Cardiac muscle cell (in vitro differentiated cells and primary cell): ENCODE results near the gene C9orf85. TPM values are rescaled to one million over a fixed set of nuclear protein-coding genes. Genes with fewer than 3 reads are reported as not detected.
"Not testable (repeated sequence)": the region's sequence is repeated elsewhere in the genome, so short reads cannot be mapped to it uniquely, and the experiment has no call there.

Experiments used
- DNase-seq, 2 donors: peaks; one replicate each; pipeline versions ENCODE4 v3.0.0 to v3.0.0-alpha.2; 2010 to 2017; ENCODE audit warnings: low read depth in 1 of 2, low spot score in 1 of 2
- H3K27ac ChIP-seq: fragments of 200-600 bp; sonication (generic); 2 replicates; pipeline ENCODE4 v1.5.1; 2016
- H3K27me3 ChIP-seq: fragments of 200-600 bp; sonication (generic); 2 replicates; pipeline ENCODE4 v1.6.0; 2016; ENCODE audit warnings: control low read depth
- H3K36me3 ChIP-seq: fragments of 200-600 bp; sonication (generic); 2 replicates; pipeline ENCODE4 v1.5.1; 2016; ENCODE audit warnings: control low read depth
- H3K4me1 ChIP-seq: fragments of 200-600 bp; sonication (generic); 2 replicates; pipeline ENCODE4 v1.8.1; 2017; ENCODE audit warnings: low read depth, mild to moderate bottlenecking, mixed run types
- H3K4me3 ChIP-seq: fragments of 200-600 bp; sonication (generic); 2 replicates; pipeline ENCODE4 v1.5.1; 2016; ENCODE audit warnings: mild to moderate bottlenecking
- H3K9me3 ChIP-seq: fragments of 200-600 bp; sonication (generic); 2 replicates; pipeline ENCODE4 v1.5.1; 2017; ENCODE audit warnings: low read depth, mild to moderate bottlenecking, control low read depth
- polyA plus RNA-seq: library from polyadenylated mRNA; unstranded; fragments of >200 nt; fragmentation: Nextera tagmentation; extraction: Ambion mirVana; gene quantifications from 2 replicates; pipeline ENCODE4 v1.2.1, GENCODE V29; 2016
- total RNA-seq: library from RNA; depleted of rRNA; stranded (reverse); fragments of >200 nt; gene quantifications from 2 replicates; pipeline ENCODE4 v1.2.3, GENCODE V29; 2016
- TF ChIP-seq, protein P1 (sequence below): IDR thresholded peaks from 2 replicates; pipeline ENCODE4 v1.5.1; 2012; ENCODE audit warnings: low read depth, mild to moderate bottlenecking, low read length

Gene C9orf85
- total and polyA plus RNA-seq, 2 experiments from 2014 or later, result 16.7 to 16.8 TPM

GRCh38 chr9:71987471-71988371, 76.3 kb downstream of the C9orf85 start:
- Histone ChIP-seq H3K36me3 (no peaks in the 10 kb centered on the region), H3K27me3 (no peaks in the 10 kb centered on the region), H3K4me3 (no peak overlapping the region), H3K4me1 (peaks cover 42% of the 10 kb centered on the region), H3K9me3 (no peaks in the 10 kb centered on the region), H3K27ac (no peak overlapping the region)
- TF ChIP-seq, protein P1, sequence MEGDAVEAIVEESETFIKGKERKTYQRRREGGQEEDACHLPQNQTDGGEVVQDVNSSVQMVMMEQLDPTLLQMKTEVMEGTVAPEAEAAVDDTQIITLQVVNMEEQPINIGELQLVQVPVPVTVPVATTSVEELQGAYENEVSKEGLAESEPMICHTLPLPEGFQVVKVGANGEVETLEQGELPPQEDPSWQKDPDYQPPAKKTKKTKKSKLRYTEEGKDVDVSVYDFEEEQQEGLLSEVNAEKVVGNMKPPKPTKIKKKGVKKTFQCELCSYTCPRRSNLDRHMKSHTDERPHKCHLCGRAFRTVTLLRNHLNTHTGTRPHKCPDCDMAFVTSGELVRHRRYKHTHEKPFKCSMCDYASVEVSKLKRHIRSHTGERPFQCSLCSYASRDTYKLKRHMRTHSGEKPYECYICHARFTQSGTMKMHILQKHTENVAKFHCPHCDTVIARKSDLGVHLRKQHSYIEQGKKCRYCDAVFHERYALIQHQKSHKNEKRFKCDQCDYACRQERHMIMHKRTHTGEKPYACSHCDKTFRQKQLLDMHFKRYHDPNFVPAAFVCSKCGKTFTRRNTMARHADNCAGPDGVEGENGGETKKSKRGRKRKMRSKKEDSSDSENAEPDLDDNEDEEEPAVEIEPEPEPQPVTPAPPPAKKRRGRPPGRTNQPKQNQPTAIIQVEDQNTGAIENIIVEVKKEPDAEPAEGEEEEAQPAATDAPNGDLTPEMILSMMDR, result no peak
- peak in 1 of 2 donors; percentile 55 for DNase-seq

DNA sequence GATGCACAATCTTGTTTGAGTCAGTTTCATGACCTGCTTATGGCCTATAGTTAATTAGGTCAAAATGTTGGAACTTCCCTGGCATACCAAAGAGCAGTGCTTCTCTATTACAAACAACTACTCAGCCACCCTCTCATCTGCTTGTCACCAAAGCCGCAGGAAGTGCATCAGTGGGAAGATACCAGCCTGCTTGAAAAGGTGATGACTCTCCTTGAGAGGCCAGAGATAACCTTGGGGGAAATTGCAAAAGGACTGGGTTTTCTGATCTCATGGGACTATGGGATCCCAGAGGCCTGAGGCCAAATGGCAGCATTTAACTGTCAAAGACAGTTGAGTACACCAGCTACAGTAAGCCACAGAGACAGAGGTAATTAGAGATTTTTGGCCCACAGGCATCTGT, 79.0 kb downstream of the C9orf85 start:
- peak in 1 of 2 donors; percentile 43 for DNase-seq
- TF ChIP-seq, protein P1, result no peak
- H3K4me1 ChIP-seq, result peaks cover 27% of the 10 kb centered on the region
- no peaks in the 10 kb centered on the region for H3K36me3 ChIP-seq
- no peaks in the 10 kb centered on the region for H3K9me3 ChIP-seq
- peak overlapping the region; percentile 8 for H3K27ac ChIP-seq
- H3K27me3 ChIP-seq, result no peaks in the 10 kb centered on the region
- no peak overlapping the region for H3K4me3 ChIP-seq

DNA sequence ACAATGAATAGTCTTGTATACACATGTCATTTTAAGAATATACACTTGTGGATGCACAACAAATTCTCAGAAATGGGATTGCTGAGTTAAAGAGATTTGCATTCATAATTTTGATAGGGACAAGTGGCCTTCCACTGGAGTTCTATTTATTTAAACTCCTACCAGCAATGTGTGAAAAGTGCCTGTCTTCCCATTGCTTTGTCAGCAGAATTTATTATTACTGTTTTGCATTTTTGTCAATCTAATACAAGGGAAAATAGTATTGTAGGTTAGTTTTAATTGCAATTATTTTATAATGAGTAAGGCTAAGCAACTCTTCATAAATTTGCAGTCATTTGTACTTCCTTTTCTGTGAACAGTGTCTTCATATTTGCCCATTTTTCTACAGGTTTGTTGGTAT, 94.0 kb downstream of the C9orf85 start:
- H3K27me3 ChIP-seq, result no peaks in the 10 kb centered on the region
- H3K4me3 ChIP-seq, result no peak overlapping the region
- TF ChIP-seq, protein P1, result no peak
- no peak overlapping the region for H3K27ac ChIP-seq
- H3K9me3 ChIP-seq, result no peaks in the 10 kb centered on the region
- H3K36me3 ChIP-seq, result no peaks in the 10 kb centered on the region
- H3K4me1 ChIP-seq, result no peaks in the 10 kb centered on the region
- DNase-seq, result no peak

GRCh38 chr9:72006501-72006900, 95.1 kb downstream of the C9orf85 start:
- H3K4me1 ChIP-seq, result no peaks in the 10 kb centered on the region
- no peak for DNase-seq
- no peaks in the 10 kb centered on the region for H3K36me3 ChIP-seq
- H3K9me3 ChIP-seq, result no peaks in the 10 kb centered on the region
- H3K27me3 ChIP-seq, result no peaks in the 10 kb centered on the region
- no peak overlapping the region for H3K4me3 ChIP-seq
- TF ChIP-seq, protein P1, result no peak
- no peak overlapping the region for H3K27ac ChIP-seq

- not testable (repeated sequence) for H3K36me3 ChIP-seq, DNase-seq, H3K27ac ChIP-seq, H3K27me3 ChIP-seq, H3K9me3 ChIP-seq, H3K4me1 ChIP-seq, H3K4me3 ChIP-seq
These were observed 96.3 kb downstream of the C9orf85 start for GRCh38 chr9:72007726-72008125.

DNA sequence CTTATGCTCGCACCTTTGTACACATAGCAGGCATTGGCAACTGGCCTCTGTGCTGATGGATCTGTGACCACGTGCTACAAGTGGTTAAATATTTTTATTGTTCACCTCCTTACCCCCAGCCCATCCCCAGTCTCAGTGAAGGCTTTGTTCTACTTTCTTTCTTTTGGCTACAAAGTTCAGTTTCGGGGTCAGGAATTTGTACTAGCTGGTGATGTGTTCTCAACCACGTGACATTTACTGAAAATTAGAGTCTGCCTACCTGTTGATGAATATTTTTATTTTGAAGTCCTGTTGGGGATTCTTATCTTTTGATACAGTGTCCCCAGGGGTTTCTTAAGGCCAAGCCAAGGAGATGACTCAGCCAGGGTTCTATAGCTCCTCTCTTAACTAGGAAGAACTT, 101.2 kb downstream of the C9orf85 start:
- Histone ChIP-seq H3K27ac (no peak overlapping the region), H3K4me1 (no peaks in the 10 kb centered on the region), H3K4me3 (no peak overlapping the region), H3K36me3 (no peaks in the 10 kb centered on the region), H3K27me3 (no peaks in the 10 kb centered on the region), H3K9me3 (no peaks in the 10 kb centered on the region)
- TF ChIP-seq, protein P1, result no peak
- no peak for DNase-seq
